ENCODE measurements around the gene FST.

The FST gene

DNA sequence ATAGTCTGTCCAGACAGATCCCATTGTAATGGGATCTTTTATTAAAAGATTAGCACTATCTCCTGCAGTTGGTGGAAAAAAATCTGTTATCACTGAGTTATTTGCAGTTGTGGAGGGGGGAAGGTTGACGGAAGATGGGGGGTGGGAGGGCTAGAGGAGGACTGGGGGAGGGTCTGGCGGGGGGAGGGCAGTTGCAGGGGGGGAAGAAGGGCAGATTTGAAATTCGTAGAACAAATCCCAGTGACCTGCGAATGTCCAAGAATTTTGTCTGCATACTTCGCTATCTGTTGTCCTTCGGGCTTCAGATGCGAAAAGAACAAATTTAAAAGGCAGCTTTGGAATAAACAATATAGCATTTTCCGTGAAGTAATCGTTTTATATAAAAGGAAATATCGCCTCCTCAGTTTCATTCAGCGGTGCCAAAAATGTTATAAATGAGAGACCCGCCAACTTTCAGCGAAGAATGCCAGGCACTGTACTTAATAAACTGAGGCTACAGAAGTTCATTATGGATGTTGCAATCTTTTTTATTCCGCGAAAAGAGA, 1.3 kb upstream of the FST start:
- no peak for DNase-seq (ENCODE audit: low read depth in 2 of 2)
- peak overlapping the region; percentile 72 to 78 for H3K4me3 ChIP-seq (replicated peaks in 1 of 2; ENCODE audit: low read depth in 2 of 2, low read length in 2 of 2)
- TF ChIP-seq, protein P1, sequence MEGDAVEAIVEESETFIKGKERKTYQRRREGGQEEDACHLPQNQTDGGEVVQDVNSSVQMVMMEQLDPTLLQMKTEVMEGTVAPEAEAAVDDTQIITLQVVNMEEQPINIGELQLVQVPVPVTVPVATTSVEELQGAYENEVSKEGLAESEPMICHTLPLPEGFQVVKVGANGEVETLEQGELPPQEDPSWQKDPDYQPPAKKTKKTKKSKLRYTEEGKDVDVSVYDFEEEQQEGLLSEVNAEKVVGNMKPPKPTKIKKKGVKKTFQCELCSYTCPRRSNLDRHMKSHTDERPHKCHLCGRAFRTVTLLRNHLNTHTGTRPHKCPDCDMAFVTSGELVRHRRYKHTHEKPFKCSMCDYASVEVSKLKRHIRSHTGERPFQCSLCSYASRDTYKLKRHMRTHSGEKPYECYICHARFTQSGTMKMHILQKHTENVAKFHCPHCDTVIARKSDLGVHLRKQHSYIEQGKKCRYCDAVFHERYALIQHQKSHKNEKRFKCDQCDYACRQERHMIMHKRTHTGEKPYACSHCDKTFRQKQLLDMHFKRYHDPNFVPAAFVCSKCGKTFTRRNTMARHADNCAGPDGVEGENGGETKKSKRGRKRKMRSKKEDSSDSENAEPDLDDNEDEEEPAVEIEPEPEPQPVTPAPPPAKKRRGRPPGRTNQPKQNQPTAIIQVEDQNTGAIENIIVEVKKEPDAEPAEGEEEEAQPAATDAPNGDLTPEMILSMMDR (IDR thresholded peaks at IDR 0.05; ENCODE audit: low read depth, low read length), result no peak

DNA sequence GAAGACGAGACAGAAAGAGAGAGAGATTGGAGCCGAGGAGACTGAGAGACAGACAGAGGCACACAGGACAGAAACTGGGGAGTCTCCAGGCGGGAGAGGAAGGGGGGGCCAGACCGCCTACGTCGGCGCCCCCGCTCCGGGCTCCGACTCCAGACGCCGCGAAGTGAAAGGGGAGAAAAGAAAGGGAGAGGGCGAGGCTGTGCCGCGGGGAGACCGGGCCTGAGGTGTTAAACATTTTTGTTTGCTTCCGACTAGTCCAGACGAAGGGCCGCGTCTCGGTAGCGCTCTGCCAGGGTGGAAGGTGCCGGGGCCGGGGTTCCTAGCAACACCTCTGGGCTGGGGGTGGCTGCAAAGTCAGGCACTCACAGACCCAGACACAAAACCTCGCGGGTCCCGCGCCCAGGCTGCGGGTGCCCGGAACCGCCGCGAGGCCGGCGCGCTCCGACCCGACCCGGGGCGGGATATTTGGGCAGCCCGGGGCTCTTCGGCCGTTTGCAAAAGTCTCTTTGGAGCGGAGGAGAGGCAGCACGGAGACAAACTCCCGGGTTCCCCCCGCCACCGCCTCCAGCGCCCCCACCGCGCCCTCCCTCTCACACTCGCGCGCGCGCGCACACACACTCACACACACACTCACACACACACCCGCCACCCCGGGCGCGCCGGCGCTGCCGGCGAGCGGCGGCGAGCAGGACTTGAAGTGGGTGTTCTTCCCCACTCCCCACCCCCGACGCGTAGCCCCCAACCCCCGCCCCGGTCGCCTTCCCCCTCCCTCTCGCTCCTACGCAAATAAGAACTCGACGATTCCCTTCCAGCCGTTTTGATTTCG, 626 bp upstream of the FST start:
- DNase-seq (ENCODE audit: low read depth in 2 of 2), result peak; percentile 51 to 78

DNA sequence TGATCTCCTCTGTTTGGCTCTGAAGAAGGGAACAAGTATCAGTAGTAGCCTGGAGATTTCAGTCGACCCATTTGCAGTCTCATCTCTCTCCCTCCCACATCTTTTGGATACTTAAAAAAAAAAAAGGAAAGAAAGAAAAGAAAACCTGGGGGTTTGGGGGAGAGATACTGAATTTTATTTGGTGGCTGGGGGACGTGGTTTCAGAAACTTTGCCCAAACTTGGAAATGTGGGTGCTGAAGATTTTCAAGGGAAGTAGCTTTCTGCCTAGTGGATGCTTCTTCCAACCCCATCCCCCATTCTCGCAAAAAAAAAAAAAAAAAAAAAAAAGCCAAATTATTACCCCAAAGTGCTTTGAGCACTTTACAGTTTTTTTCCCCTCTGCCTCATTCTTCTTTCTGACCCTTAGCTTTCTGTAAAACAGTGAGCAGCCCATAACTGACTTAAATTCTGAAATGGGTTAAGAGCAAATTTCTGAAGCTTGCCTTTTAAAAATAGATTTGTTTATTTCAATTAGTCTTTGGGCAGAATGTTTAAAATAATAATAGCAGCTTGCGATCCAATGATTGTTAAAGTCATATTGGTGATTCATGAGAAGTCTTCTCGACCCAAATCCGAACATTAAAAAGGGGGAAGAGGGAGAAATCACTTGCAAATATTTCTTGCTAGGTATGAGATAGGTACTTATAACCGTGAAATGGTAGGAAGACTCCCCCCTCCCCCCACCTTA, 894 bp downstream of the FST start:
- DNase-seq (ENCODE audit: low read depth in 2 of 2), result peak; percentile 37 to 51
- peak overlapping the region; percentile 72 to 86 for H3K4me3 ChIP-seq (replicated peaks in 1 of 2; ENCODE audit: low read depth in 2 of 2, low read length in 2 of 2)
- TF ChIP-seq, protein P1 (IDR thresholded peaks at IDR 0.05; ENCODE audit: low read depth, low read length), result no peak

More for the DNA sequence above, 626 bp upstream of the FST start:
- TF ChIP-seq, protein P1 (IDR thresholded peaks at IDR 0.05; ENCODE audit: low read depth, low read length), result no peak
- H3K4me3 ChIP-seq (replicated peaks in 1 of 2; ENCODE audit: low read depth in 2 of 2, low read length in 2 of 2), result peak overlapping the region; percentile 72 to 78

DNA sequence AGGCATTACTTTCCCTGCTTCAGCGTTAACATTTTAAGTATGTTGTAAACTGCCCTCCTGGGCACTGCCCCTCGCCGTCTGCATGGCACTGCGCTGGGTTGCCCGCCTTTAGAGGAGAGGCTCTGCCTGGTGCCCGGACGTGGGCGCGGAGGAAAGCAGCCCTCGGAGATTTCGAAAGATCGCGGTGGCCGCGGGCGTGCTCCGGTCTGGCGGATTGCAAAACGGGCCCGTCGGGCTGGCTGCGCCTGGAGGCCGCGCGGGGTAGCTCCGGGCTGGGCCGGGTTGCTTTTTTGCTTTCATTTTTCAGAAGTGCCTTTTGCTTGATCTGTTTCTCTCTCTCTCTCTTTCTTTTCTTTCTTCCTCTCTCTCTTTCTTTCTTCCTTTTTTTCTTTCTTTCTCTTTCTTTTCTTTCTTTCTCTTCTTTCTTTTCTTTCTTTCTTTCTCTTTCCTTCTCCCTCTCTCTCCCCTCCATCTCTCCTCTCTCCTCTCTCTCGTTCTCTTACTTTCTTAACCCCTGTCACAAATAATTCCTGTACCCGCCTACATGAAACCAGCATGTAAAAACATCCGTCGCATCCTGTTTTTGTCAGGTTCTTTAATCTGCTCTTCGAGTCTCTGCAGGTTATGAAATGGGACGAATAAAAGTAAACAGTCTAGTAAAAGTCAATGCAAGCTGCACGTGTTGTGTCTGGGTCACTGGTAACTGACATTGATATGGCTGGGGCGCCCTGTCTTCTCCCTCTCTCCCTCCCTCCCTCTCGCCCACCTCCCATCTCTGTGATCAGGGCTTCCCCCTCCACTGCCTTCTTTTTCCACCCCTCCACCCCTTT, 1.7 kb downstream of the FST start:
- peak overlapping the region; percentile 72 to 86 for H3K4me3 ChIP-seq (replicated peaks in 1 of 2; ENCODE audit: low read depth in 2 of 2, low read length in 2 of 2)
- TF ChIP-seq, protein P1 (IDR thresholded peaks at IDR 0.05; ENCODE audit: low read depth, low read length), result peak; percentile 35
- peak; percentile 85 to 86 for DNase-seq (ENCODE audit: low read depth in 2 of 2)

DNA sequence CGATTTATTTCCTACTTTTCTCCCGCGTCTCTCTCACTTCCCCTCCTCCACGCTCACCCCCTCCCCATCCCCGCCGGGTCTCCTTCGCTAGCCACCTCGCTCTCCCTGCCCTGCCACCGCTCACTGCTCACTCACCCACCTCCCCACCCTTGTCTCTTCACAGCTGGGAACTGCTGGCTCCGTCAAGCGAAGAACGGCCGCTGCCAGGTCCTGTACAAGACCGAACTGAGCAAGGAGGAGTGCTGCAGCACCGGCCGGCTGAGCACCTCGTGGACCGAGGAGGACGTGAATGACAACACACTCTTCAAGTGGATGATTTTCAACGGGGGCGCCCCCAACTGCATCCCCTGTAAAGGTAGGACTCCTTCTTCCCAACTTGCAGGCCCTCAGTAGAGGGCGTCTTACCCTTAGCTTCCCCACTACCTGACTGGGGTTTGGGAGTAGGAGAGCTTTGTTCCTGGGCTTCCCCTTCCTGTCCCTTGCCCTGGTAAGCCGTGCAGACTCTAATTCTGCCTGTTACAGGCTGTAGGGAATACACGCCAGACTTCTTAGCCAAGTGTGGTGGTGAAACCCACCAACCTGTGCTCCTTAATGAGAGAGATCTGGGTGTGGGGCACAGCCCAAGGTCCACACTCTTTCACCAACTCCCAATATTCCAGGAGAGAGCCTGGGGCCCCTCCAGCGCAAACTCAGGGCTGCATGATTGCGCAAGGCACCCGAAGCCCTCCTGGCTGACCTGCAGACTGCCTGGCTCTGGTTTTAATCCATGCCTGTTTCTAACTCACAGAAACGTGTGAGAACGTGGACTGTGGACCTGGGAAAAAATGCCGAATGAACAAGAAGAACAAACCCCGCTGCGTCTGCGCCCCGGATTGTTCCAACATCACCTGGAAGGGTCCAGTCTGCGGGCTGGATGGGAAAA, 2.5 kb downstream of the FST start:
- TF ChIP-seq, protein P1 (IDR thresholded peaks at IDR 0.05; ENCODE audit: low read depth, low read length), result peak; percentile 37
- H3K4me3 ChIP-seq (replicated peaks in 1 of 2; ENCODE audit: low read depth in 2 of 2, low read length in 2 of 2), result peak overlapping the region; percentile 72 to 86
- peak; percentile 43 to 58 for DNase-seq (ENCODE audit: low read depth in 2 of 2)

Data from cardiac fibroblast (primary cell).